H1 (cell line): ENCODE results near the gene COL4A2. TPM values are rescaled to one million over a fixed set of nuclear protein-coding genes. Genes with fewer than 3 reads are reported as not detected.

Experiments used
- CTCF ChIA-PET: fragments of 300-600 bp; sonication (Branson Sonifier 250); formaldehyde crosslinking; loops from one replicate; lab custom pipeline; 2021; ENCODE audit not compliant: partially characterized antibody; lab: Charles Lee
- POLR2A ChIA-PET: fragments of 300-600 bp; sonication (Branson Sonifier 250); formaldehyde crosslinking; loops from one replicate; lab custom pipeline; 2021; ENCODE audit warnings: inconsistent platforms; ENCODE audit not compliant: partially characterized antibody; lab: Charles Lee
- DNase-seq, 2 experiments: peaks; one replicate each; pipeline versions ENCODE4 v3.0.0 to v3.0.0-alpha.2; 2010 to 2022; ENCODE audit warnings: low spot score in 2 of 2, low read depth in 1 of 2, mixed read lengths in 1 of 2
- FAIRE-seq: peaks from 2 replicates; lab custom pipeline; 2011; peaks lifted over from hg19 to GRCh38; lab: Jason Lieb, UNC
- H2AFZ ChIP-seq: 2 replicates; pipeline ENCODE4 v1.8.1; 2012; ENCODE audit warnings: low read length, inconsistent platforms
- H2AK5ac ChIP-seq: 2 replicates; pipeline ENCODE4 v1.6.1; 2013; ENCODE audit warnings: low read depth, low read length
- H2BK120ac ChIP-seq: replicated peaks from 2 replicates; pipeline ENCODE3; 2013; ENCODE audit warnings: low read depth, low read length, inconsistent platforms
- H2BK12ac ChIP-seq: 2 replicates; pipeline ENCODE4 v1.6.1; 2013; ENCODE audit warnings: low read depth, low read length
- H2BK15ac ChIP-seq: 2 replicates; pipeline ENCODE4 v1.6.1; 2013; ENCODE audit warnings: low read length
- H2BK20ac ChIP-seq: 2 replicates; pipeline ENCODE4 v1.6.1; 2013; ENCODE audit warnings: low read length
- H2BK5ac ChIP-seq: 2 replicates; pipeline ENCODE4 v1.6.1; 2013; ENCODE audit warnings: low read depth, low read length
- H3K14ac ChIP-seq: 2 replicates; pipeline ENCODE4 v1.6.1; 2013; ENCODE audit warnings: inconsistent platforms; ENCODE audit not compliant: insufficient read length
- H3K18ac ChIP-seq: 2 replicates; pipeline ENCODE4 v1.6.1; 2013; ENCODE audit warnings: low read length; ENCODE audit errors: extremely low read depth
- H3K23ac ChIP-seq: 2 replicates; pipeline ENCODE4 v1.6.1; 2013; ENCODE audit warnings: inconsistent platforms; ENCODE audit not compliant: insufficient read length
- H3K23me2 ChIP-seq: 2 replicates; pipeline ENCODE4 v1.6.1; 2013; ENCODE audit warnings: low read depth, low read length
- H3K27ac ChIP-seq: 2 replicates; pipeline ENCODE4 v1.6.1; 2011; ENCODE audit warnings: low read depth, low read length, inconsistent platforms
- H3K27me3 ChIP-seq, 4 experiments: replicated peaks in 1 of 4; 1 replicate in 1 of 4; 2 replicates in 3 of 4; pipeline versions ENCODE4 v1.6.1 to v1.8.1; 2011 to 2013; ENCODE audit warnings: low read length in 3 of 4, mild to moderate bottlenecking in 3 of 4, inconsistent platforms in 2 of 4, mixed read lengths in 2 of 4, moderate library complexity in 1 of 4; ENCODE audit not compliant: control insufficient read depth in 3 of 4, insufficient read depth in 3 of 4; ENCODE audit errors: extremely low read depth in 1 of 4
- H3K36me3 ChIP-seq, 4 experiments: 2 replicates each; pipeline versions ENCODE4 v1.6.1 to v1.8.1; 2011 to 2013; ENCODE audit warnings: mild to moderate bottlenecking in 4 of 4, low read length in 3 of 4, moderate library complexity in 2 of 4, control low read depth in 1 of 4, inconsistent platforms in 1 of 4; ENCODE audit not compliant: insufficient read depth in 4 of 4, control insufficient read depth in 2 of 4
- H3K4ac ChIP-seq: replicated peaks from 2 replicates; pipeline ENCODE3; 2013; ENCODE audit warnings: low read length, low read depth, mixed read lengths, inconsistent platforms; ENCODE audit not compliant: insufficient read length
- H3K4me1 ChIP-seq, 4 experiments: replicated peaks in 1 of 4; 1 replicate in 1 of 4; 2 replicates in 3 of 4; pipeline versions ENCODE4 v1.6.1 to v1.8.1; 2011 to 2013; ENCODE audit warnings: low read length in 3 of 4, inconsistent platforms in 2 of 4, mixed read lengths in 1 of 4; ENCODE audit not compliant: insufficient read depth in 4 of 4, control insufficient read depth in 3 of 4
- H3K4me2 ChIP-seq, 2 experiments: 2 replicates each; pipeline versions ENCODE4 v1.6.1 to v1.8.1; 2011 to 2013; ENCODE audit warnings: low read depth in 2 of 2, low read length in 2 of 2, control low read depth in 1 of 2, inconsistent platforms in 1 of 2, mild to moderate bottlenecking in 1 of 2; ENCODE audit not compliant: insufficient read depth in 1 of 2
- H3K4me3 ChIP-seq, 4 experiments: fragments of 200-600, 300-600 bp in 1 of 4; sonication (generic), shearing (Covaris generic), sonication (Bioruptor Twin) in 1 of 4; 2 replicates each; pipeline versions ENCODE4 v1.5.1 to v1.8.1; 2011 to 2016; ENCODE audit warnings: low read length in 4 of 4, low read depth in 3 of 4, control low read depth in 2 of 4, inconsistent platforms in 2 of 4, mild to moderate bottlenecking in 2 of 4, mixed read lengths in 1 of 4, moderate library complexity in 1 of 4; ENCODE audit not compliant: insufficient read depth in 2 of 4; ENCODE audit errors: extremely low read depth in 1 of 4
- H3K56ac ChIP-seq: replicated peaks from 2 replicates; pipeline ENCODE3; 2013; ENCODE audit warnings: low read depth, mild to moderate bottlenecking, mixed read lengths, low read length, inconsistent platforms; ENCODE audit not compliant: insufficient read length
- H3K79me1 ChIP-seq: 2 replicates; pipeline ENCODE4 v1.6.1; 2013; ENCODE audit warnings: low read depth, low read length, control low read depth
- H3K79me2 ChIP-seq, 2 experiments: 2 replicates each; pipeline versions ENCODE4 v1.6.1 to v1.8.1; 2012 to 2013; ENCODE audit warnings: low read length in 2 of 2, mild to moderate bottlenecking in 2 of 2, inconsistent platforms in 1 of 2; ENCODE audit not compliant: insufficient read depth in 2 of 2, control insufficient read depth in 1 of 2
- H3K9ac ChIP-seq, 4 experiments: replicated peaks in 1 of 4; 1 replicate in 1 of 4; 2 replicates in 3 of 4; pipeline versions ENCODE4 v1.6.1 to v1.8.1; 2011 to 2013; ENCODE audit warnings: low read depth in 3 of 4, low read length in 3 of 4, control low read depth in 2 of 4, mild to moderate bottlenecking in 2 of 4, moderate library complexity in 2 of 4, inconsistent platforms in 1 of 4; ENCODE audit errors: extremely low read depth in 1 of 4
- H3K9me3 ChIP-seq, 2 experiments: 2 replicates each; pipeline versions ENCODE4 v1.6.1 to v1.8.1; 2012 to 2013; ENCODE audit warnings: mild to moderate bottlenecking in 2 of 2, moderate library complexity in 2 of 2, control low read depth in 1 of 2, inconsistent platforms in 1 of 2, low read depth in 1 of 2, low read length in 1 of 2, mixed read lengths in 1 of 2; ENCODE audit not compliant: insufficient read depth in 2 of 2
- H4K20me1 ChIP-seq, 2 experiments: replicated peaks in 1 of 2; 2 replicates each; pipeline versions ENCODE3 to v1.8.1; 2011 to 2013; ENCODE audit warnings: inconsistent platforms in 2 of 2, low read length in 2 of 2, mild to moderate bottlenecking in 1 of 2; ENCODE audit not compliant: insufficient read depth in 2 of 2, control insufficient read depth in 1 of 2
- H4K5ac ChIP-seq: 2 replicates; pipeline ENCODE4 v1.6.1; 2013; ENCODE audit warnings: low read length, low read depth, mixed read lengths, inconsistent platforms; ENCODE audit not compliant: insufficient read length
- H4K8ac ChIP-seq: 2 replicates; pipeline ENCODE4 v1.8.0; 2013; ENCODE audit warnings: mild to moderate bottlenecking, moderate library complexity, low read length, inconsistent platforms; ENCODE audit not compliant: insufficient read depth; ENCODE audit errors: extremely low read depth
- H4K91ac ChIP-seq: replicated peaks from 2 replicates; pipeline ENCODE3; 2013; ENCODE audit warnings: low read length, mixed read lengths, inconsistent platforms; ENCODE audit not compliant: insufficient read length
- CBX8 ChIP-seq: fragments of 300-800, 300-1000 bp; sonication (generic); IDR thresholded peaks from 2 replicates; pipeline ENCODE4 v1.7.1; 2016; ENCODE audit warnings: low read depth, low read length, borderline replicate concordance
- PHF8 ChIP-seq: fragments of 200-600 bp; sonication (generic); conservative IDR thresholded peaks from 2 replicates; pipeline ENCODE4 v1.7.1; 2012; ENCODE audit warnings: low read depth, mild to moderate bottlenecking, inconsistent platforms, low read length, moderate library complexity
- WGBS, 2 experiments: shearing (Covaris generic) in 1 of 2; methylation state at CpG; one replicate each; pipeline versions ENCODE4 v1.1.6 to v1.1.7; 2013 to 2015; ENCODE audit warnings: low lambda C conversion rate in 2 of 2, mixed read lengths in 2 of 2, inconsistent platforms in 1 of 2, low coverage in 1 of 2, missing lambda C conversion rate in 1 of 2; ENCODE audit not compliant: insufficient replicate concordance in 2 of 2, insufficient coverage in 1 of 2, insufficient read length in 1 of 2; ENCODE audit errors: extremely low coverage in 1 of 2, missing lambda C conversion rate in 1 of 2; 5-methylcytosine and 5-hydroxymethylcytosine counted together
- polyA plus RNA-seq, 7 experiments: library from polyadenylated mRNA; depleted of rRNA in 3 of 7; stranded (reverse) in 5 of 7; unstranded in 2 of 7; fragments of >200 nt in 5 of 7; fragments of 200-250 nt in 2 of 7; gene quantifications; 1 replicate in 5 of 7; 2 replicates in 1 of 7; 4 replicates in 1 of 7; pipeline versions ENCODE4 v1.2.1 to v1.2.3, GENCODE V29; 2011 to 2013; ENCODE audit warnings: missing spikeins in 2 of 7, mixed read lengths in 2 of 7
- total RNA-seq: library from RNA; stranded (reverse); fragmentation: NEBNext Ultra II Directional; extraction: Animal tissue kit (Norgen Biotek cat#: 25700); gene quantifications from 2 replicates; pipeline ENCODE4 v1.2.1, GENCODE V29; 2021

Gene COL4A2
- total and polyA plus RNA-seq, 2 of the 8 experiments (the other 6 are each of a cell fraction or from before 2014, with no cell fraction given) = 80.4 to 87.3 TPM

- Histone ChIP-seq H2BK120ac (no peak overlapping the region), H2AK5ac (no peak overlapping the region), H2BK5ac (peak overlapping the region; percentile 66; the same call in 1 of the 2 replicates), H3K14ac (no peak overlapping the region), H3K36me3 (no peaks in the 10 kb centered on the region; a peak in 1 of 8 replicates), H3K79me2 (no peaks in the 10 kb centered on the region), H4K91ac (no peak overlapping the region), H3K27ac (no peak overlapping the region), H3K4ac (no peak overlapping the region), H3K9ac (no peak overlapping the region), H3K4me2 (no peak overlapping the region), H2BK12ac (0 out of 2 replicates have a peak overlapping the region, but pooled peaks have one; percentile 39)
- CTCF ChIA-PET = interaction anchor here (0.9 to 2.1 kb wide), 6 partner anchors 9 to 272 kb away, joined by 3 to 20 read pairs (median 4); no protein-coding TSS in a partner anchor
- POLR2A ChIA-PET = interaction anchor here (1.1 to 1.5 kb wide), 4 partner anchors 8 to 18 kb away, joined by 3 to 4 read pairs (median 4); no protein-coding TSS in a partner anchor
- FAIRE-seq = no peak
- TF ChIP-seq PHF8 (no peak), CBX8 (no peak)
- TF ChIP-seq, all 59 proteins: peak for 0
- no peaks in the 10 kb centered on the region for H4K20me1 ChIP-seq
- no peaks in the 10 kb centered on the region for H3K4me1 ChIP-seq
- no peak for DNase-seq
- no peak overlapping the region for H4K5ac ChIP-seq
- H2BK20ac ChIP-seq = no peak overlapping the region
- H2BK15ac ChIP-seq = no peak overlapping the region
- H3K9me3 ChIP-seq = no peaks in the 10 kb centered on the region
- no peaks in the 10 kb centered on the region; the same call in 1 of the 2 replicates for H3K79me1 ChIP-seq
- WGBS, 2 experiments = 91% methylated on average over 11 of the region's 11 CpGs; no CpG with 5 or more reads in 1 of the 2 experiments
- no peaks in the 10 kb centered on the region for H3K27me3 ChIP-seq
- no peaks in the 10 kb centered on the region for H3K23me2 ChIP-seq
- no peak overlapping the region; the same call in 1 of the 2 replicates for H4K8ac ChIP-seq
- H3K23ac ChIP-seq = no peak overlapping the region
- H3K18ac ChIP-seq = no peak overlapping the region
- H3K4me3 ChIP-seq = no peak overlapping the region
- H3K56ac ChIP-seq = no peak overlapping the region
- H2AFZ ChIP-seq = no peak overlapping the region
Measured at GRCh38 chr13:110518571-110518970, 211.5 kb downstream of the COL4A2 start.
